Measurements from ENCODE around the gene ODF2.

ODF2 gene

GRCh38 chr9:128540634-128541360 is 85.0 kb downstream of the ODF2 start:
- no peak for DNase-seq

- DNase-seq, result no peak
These were observed 90.7 kb downstream of the ODF2 start for GRCh38 chr9:128546504-128546903.

- no peak for DNase-seq
These were observed 93.1 kb downstream of the ODF2 start for GRCh38 chr9:128548876-128549275.

GRCh38 chr9:128550226-128550625 is 94.4 kb downstream of the ODF2 start:
- DNase-seq, result no peak

All from GDM1 (cell line).